ENCODE measurements around the gene SNRPA. TPM values are rescaled to one million over a fixed set of nuclear protein-coding genes. Genes with fewer than 3 reads are reported as not detected.

Gene SNRPA
- polyA plus RNA-seq, 3 donors: 27.9 to 78.3 (median 44.2) TPM

- TF ChIP-seq, protein P1, sequence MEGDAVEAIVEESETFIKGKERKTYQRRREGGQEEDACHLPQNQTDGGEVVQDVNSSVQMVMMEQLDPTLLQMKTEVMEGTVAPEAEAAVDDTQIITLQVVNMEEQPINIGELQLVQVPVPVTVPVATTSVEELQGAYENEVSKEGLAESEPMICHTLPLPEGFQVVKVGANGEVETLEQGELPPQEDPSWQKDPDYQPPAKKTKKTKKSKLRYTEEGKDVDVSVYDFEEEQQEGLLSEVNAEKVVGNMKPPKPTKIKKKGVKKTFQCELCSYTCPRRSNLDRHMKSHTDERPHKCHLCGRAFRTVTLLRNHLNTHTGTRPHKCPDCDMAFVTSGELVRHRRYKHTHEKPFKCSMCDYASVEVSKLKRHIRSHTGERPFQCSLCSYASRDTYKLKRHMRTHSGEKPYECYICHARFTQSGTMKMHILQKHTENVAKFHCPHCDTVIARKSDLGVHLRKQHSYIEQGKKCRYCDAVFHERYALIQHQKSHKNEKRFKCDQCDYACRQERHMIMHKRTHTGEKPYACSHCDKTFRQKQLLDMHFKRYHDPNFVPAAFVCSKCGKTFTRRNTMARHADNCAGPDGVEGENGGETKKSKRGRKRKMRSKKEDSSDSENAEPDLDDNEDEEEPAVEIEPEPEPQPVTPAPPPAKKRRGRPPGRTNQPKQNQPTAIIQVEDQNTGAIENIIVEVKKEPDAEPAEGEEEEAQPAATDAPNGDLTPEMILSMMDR (IDR thresholded peaks at IDR 0.05): no peak
- WGBS (ENCODE audit: insufficient coverage): 98% methylated on average over 9 of the region's 11 CpGs
- Mint-ChIP-seq H3K27me3 (ENCODE audit: low read depth in 3 of 3) (peaks cover 0 to 2% (median 0%) of the 10 kb centered on the region in 3 donors), H3K4me1 (no peaks in the 10 kb centered on the region), H3K4me3 (no peak overlapping the region), H3K27ac (peak overlapping the region in 1 of 7 donors; percentile 77), H3K36me3 (peaks cover 85 to 97% of the 10 kb centered on the region in 2 donors), H3K9me3 (peaks cover 0 to 3% (median 0%) of the 10 kb centered on the region in 7 donors)
- H3K4me1 ChIP-seq (ENCODE audit: control insufficient read depth in 1 of 2, insufficient read depth in 2 of 2, low read length in 2 of 2): no peaks in the 10 kb centered on the region
- no peak overlapping the region for H3K9ac ChIP-seq (ENCODE audit: insufficient read depth, low read length, poor library complexity, severe bottlenecking)
- H4K20me1 ChIP-seq (ENCODE audit: insufficient read depth, low read length): no peaks in the 10 kb centered on the region
- no peaks in the 10 kb centered on the region for H3K9me3 ChIP-seq (replicated peaks in 1 of 2; ENCODE audit: control insufficient read depth in 1 of 2, insufficient read depth in 1 of 2, low read length in 2 of 2)
- no peak overlapping the region for H3K4me3 ChIP-seq (replicated peaks in 1 of 3; ENCODE audit: low read depth in 2 of 3, low read length in 3 of 3)
- intact Hi-C loops (cut with micrococcal nuclease): no loop called here
- no peak overlapping the region for H3K4me2 ChIP-seq (replicated peaks; ENCODE audit: extremely low read depth, low read length, poor library complexity, severe bottlenecking)
- no peak overlapping the region for H2AFZ ChIP-seq (ENCODE audit: insufficient read depth, low read depth, low read length, poor library complexity, severe bottlenecking)
- H3K27me3 ChIP-seq (ENCODE audit: control insufficient read depth in 2 of 2, insufficient read depth in 2 of 2, low read length in 2 of 2): no peaks in the 10 kb centered on the region
- no peak overlapping the region for H3K27ac ChIP-seq (ENCODE audit: low read depth in 1 of 2, low read length in 2 of 2)
- peaks cover 80 to 96% of the 10 kb centered on the region in 2 donors for H3K36me3 ChIP-seq (replicated peaks in 1 of 2; ENCODE audit: control insufficient read depth in 1 of 2, insufficient read depth in 2 of 2, low read length in 2 of 2)
- H3K79me2 ChIP-seq (ENCODE audit: insufficient read depth, low read length): no peaks in the 10 kb centered on the region
- DNase-seq: no peak
Observed at GRCh38 chr19:40735013-40735771, 15.8 kb upstream of the SNRPA start.

- Mint-ChIP-seq H3K27ac (no peak overlapping the region), H3K9me3 (peaks cover 0 to 3% (median 0%) of the 10 kb centered on the region in 7 donors), H3K36me3 (peaks cover 80 to 90% of the 10 kb centered on the region in 2 donors), H3K4me3 (no peak overlapping the region), H3K4me1 (peaks cover 1% of the 10 kb centered on the region), H3K27me3 (ENCODE audit: low read depth in 3 of 3) (peaks cover 0 to 2% (median 0%) of the 10 kb centered on the region in 3 donors)
- H3K9me3 ChIP-seq (replicated peaks in 1 of 2; ENCODE audit: control insufficient read depth in 1 of 2, insufficient read depth in 1 of 2, low read length in 2 of 2): no peaks in the 10 kb centered on the region
- TF ChIP-seq, protein P1 (IDR thresholded peaks at IDR 0.05): no peak
- no peaks in the 10 kb centered on the region for H4K20me1 ChIP-seq (ENCODE audit: insufficient read depth, low read length)
- H3K4me1 ChIP-seq (ENCODE audit: control insufficient read depth in 1 of 2, insufficient read depth in 2 of 2, low read length in 2 of 2): no peaks in the 10 kb centered on the region
- peaks cover 72 to 88% of the 10 kb centered on the region in 2 donors for H3K36me3 ChIP-seq (replicated peaks in 1 of 2; ENCODE audit: control insufficient read depth in 1 of 2, insufficient read depth in 2 of 2, low read length in 2 of 2)
- H3K27me3 ChIP-seq (ENCODE audit: control insufficient read depth in 2 of 2, insufficient read depth in 2 of 2, low read length in 2 of 2): no peaks in the 10 kb centered on the region
- no peak overlapping the region for H3K9ac ChIP-seq (ENCODE audit: insufficient read depth, low read length, poor library complexity, severe bottlenecking)
- no peak overlapping the region for H3K4me2 ChIP-seq (replicated peaks; ENCODE audit: extremely low read depth, low read length, poor library complexity, severe bottlenecking)
- DNase-seq: no peak
- intact Hi-C loops (cut with micrococcal nuclease): no loop called here
- no CpG with 5 or more reads among the region's 9 CpGs for WGBS (ENCODE audit: insufficient coverage)
- no peaks in the 10 kb centered on the region for H3K79me2 ChIP-seq (ENCODE audit: insufficient read depth, low read length)
- no peak overlapping the region for H3K4me3 ChIP-seq (replicated peaks in 1 of 3; ENCODE audit: low read depth in 2 of 3, low read length in 3 of 3)
- H2AFZ ChIP-seq (ENCODE audit: insufficient read depth, low read depth, low read length, poor library complexity, severe bottlenecking): no peak overlapping the region
- H3K27ac ChIP-seq (ENCODE audit: low read depth in 1 of 2, low read length in 2 of 2): no peak overlapping the region
Observed at GRCh38 chr19:40736661-40737060, 14.3 kb upstream of the SNRPA start.

All from CD14-positive monocyte (primary cell).